Stimulated activated CD4-positive, alpha-beta T cell treated with anti-CD3 and anti-CD28 coated beads, Interleukin-4, amount 100 ng/mL, for 24 hours (primary cell): ENCODE data around the gene ADGRG2.

Experiments
- DNase-seq: peaks from one replicate; pipeline ENCODE4 v3.0.0-alpha.2; 2020

Gene ADGRG2

GRCh38 chrX:19121898-19122640 lies at the start of gene ADGRG2:
ADGRG2 (minus strand) TSS chrX:19122468; CDS start chrX:19068834, 53,634 bp downstream.
- DNase-seq = no peak

GRCh38 chrX:19168609-19169008 lies 46.3 kb upstream of the ADGRG2 start:
- no peak for DNase-seq

GRCh38 chrX:19162851-19163250 lies 40.6 kb upstream of the ADGRG2 start:
- DNase-seq = no peak

- DNase-seq = no peak
Observed at GRCh38 chrX:19156186-19156585, 33.9 kb upstream of the ADGRG2 start.

- no peak for DNase-seq
Observed at GRCh38 chrX:19152762-19153161, 30.5 kb upstream of the ADGRG2 start.

GRCh38 chrX:19137067-19137466 lies 14.8 kb upstream of the ADGRG2 start:
- DNase-seq = no peak

GRCh38 chrX:19133784-19134183 lies 11.5 kb upstream of the ADGRG2 start:
- DNase-seq = no peak

GRCh38 chrX:19133231-19133630 lies 11.0 kb upstream of the ADGRG2 start:
- DNase-seq = no peak

GRCh38 chrX:19130628-19131027 lies 8.4 kb upstream of the ADGRG2 start:
- DNase-seq = no peak

- DNase-seq = no peak
Observed at GRCh38 chrX:19129694-19130093, 7.4 kb upstream of the ADGRG2 start.

- no peak for DNase-seq
Observed at GRCh38 chrX:19127649-19128168, 5.4 kb upstream of the ADGRG2 start.

GRCh38 chrX:19122641-19123009 lies 357 bp upstream of the ADGRG2 start:
- DNase-seq = no peak

GRCh38 chrX:19121466-19121865 lies 802 bp downstream of the ADGRG2 start:
- DNase-seq = no peak

GRCh38 chrX:19110642-19111041 lies 11.6 kb downstream of the ADGRG2 start:
- no peak for DNase-seq

- no peak for DNase-seq
Observed at GRCh38 chrX:19107035-19107434, 15.2 kb downstream of the ADGRG2 start.

- DNase-seq = no peak
Observed at GRCh38 chrX:19100586-19100985, 21.7 kb downstream of the ADGRG2 start.

GRCh38 chrX:19097553-19098283 lies 24.6 kb downstream of the ADGRG2 start:
- DNase-seq = no peak

- DNase-seq = no peak
Observed at GRCh38 chrX:19096586-19096985, 25.7 kb downstream of the ADGRG2 start.

GRCh38 chrX:19094654-19095053 lies 27.6 kb downstream of the ADGRG2 start:
- no peak for DNase-seq

GRCh38 chrX:19091596-19091995 lies 30.7 kb downstream of the ADGRG2 start:
- DNase-seq = no peak

- no peak for DNase-seq
Observed at GRCh38 chrX:19089555-19090040, 32.7 kb downstream of the ADGRG2 start.

GRCh38 chrX:19086102-19086772 lies 36.0 kb downstream of the ADGRG2 start:
- DNase-seq = no peak

GRCh38 chrX:19085666-19086065 lies 36.6 kb downstream of the ADGRG2 start:
- DNase-seq = no peak

GRCh38 chrX:19075754-19076153 lies 46.5 kb downstream of the ADGRG2 start:
- no peak for DNase-seq
